Activated effector memory CD4-positive, alpha-beta T cell treated with anti-CD3 and anti-CD28 coated beads, Interleukin-2, amount 50 U/mL, for 16 hours (primary cell): Measurements from ENCODE around the gene HNRNPK.
A peak's percentile ranks its signal among the peaks of the same experiment; 100 is the strongest.

Experiments used
- DNase-seq: peaks from one replicate; pipeline ENCODE4 v3.0.0-alpha.2; 2020

Gene HNRNPK

DNA sequence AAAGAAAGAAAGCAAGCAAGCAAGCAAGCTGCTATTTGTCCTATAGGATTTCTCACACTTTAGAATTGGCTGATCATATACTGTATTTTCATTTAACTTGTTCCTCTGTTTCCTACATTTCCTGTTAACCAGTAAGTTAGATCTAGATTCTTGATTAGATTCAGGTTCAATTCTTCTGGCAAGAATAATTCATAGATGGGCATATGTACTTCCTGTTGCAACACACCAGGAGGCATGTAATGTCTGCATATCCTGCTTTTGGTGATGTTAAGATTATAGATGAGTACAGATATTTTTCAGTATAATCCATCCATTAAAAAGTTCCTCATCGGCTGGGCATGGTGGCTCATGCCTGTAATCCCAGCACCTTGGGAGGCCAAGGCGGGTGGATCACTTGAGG is 48.0 kb downstream of the HNRNPK start:
- DNase-seq: no peak

- DNase-seq: no peak
Observed at GRCh38 chr9:83930881-83931280, 49.1 kb downstream of the HNRNPK start.

GRCh38 chr9:83927591-83927990 is 52.4 kb downstream of the HNRNPK start:
- DNase-seq: no peak

GRCh38 chr9:83920927-83921707 is 58.9 kb downstream of the HNRNPK start, which contains the start of gene KIF27:
Gene KIF27, minus strand, starts transcription at chr9:83921432. Its CDS starts 5,841 bp downstream, at chr9:83915591.
- DNase-seq: peak; percentile 99

DNA sequence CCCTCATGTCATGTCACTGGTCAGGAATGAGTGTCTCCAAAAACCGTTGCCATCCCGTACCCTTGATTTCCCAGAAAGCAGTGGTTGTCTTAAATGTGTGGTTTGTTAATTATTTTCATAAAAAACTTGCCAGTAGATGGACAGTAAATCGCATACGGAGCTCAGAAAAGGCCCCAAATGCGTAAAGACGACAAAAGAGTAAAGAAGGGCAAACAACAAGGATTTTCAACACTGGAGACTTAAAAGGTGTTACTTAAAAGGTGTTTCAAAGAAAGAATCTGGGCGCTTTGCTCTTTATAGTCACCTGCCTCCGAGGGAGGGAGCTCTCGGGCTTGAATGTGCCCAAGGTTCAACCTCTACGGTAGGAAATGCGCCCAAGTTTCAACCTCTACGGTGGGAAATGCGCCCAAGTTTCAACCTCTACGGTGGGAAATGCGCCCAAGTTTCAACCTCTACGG is 59.5 kb downstream of the HNRNPK start:
- DNase-seq: no peak

GRCh38 chr9:83919111-83919510 is 60.9 kb downstream of the HNRNPK start:
- no peak for DNase-seq
